ENCODE measurements around the gene ZNF679. TPM values are rescaled to one million over a fixed set of nuclear protein-coding genes. Genes with fewer than 3 reads are reported as not detected.

ZNF679 gene
- total RNA-seq, 1 experiment from 2014 or later = not detected

GRCh38 chr7:64308016-64308270 is 79.7 kb downstream of the ZNF679 start:
- CTCF ChIA-PET = no interaction called here
- DNase-seq (ENCODE audit: low read depth, low spot score) (no peak), ATAC-seq (no peak)
- RAD21 ChIA-PET (ENCODE audit: low non-redundant PET in 1 of 2, low total read pairs in 2 of 2, uncharacterized antibody in 2 of 2, unreplicated experiment in 2 of 2) = no interaction called here
- BruUV-seq (replicated peaks) = no TSS peak
- H3K9me3 ChIP-seq (ENCODE audit: control insufficient read depth in 1 of 2, insufficient read depth in 1 of 2, low read depth in 1 of 2, low read length in 2 of 2) = peaks cover 5 to 11% of the 10 kb centered on the region in 2 experiments; a peak in 2 of 4 replicates
- no peaks in the 10 kb centered on the region for H3K9me2 ChIP-seq (ENCODE audit: insufficient read depth)
- no peak overlapping the region for H3K4me2 ChIP-seq (ENCODE audit: low read length)
- intact Hi-C loops (cut with micrococcal nuclease) = no loop called here
- H4K20me1 ChIP-seq (ENCODE audit: insufficient read depth) = no peaks in the 10 kb centered on the region
- no peak overlapping the region for H3K27ac ChIP-seq (ENCODE audit: low read depth, low read length)
- H3K36me3 ChIP-seq (ENCODE audit: control insufficient read depth in 1 of 2, insufficient read depth in 2 of 2, low read length in 2 of 2) = no peaks in the 10 kb centered on the region
- H3K4me3 ChIP-seq (replicated peaks in 1 of 2; ENCODE audit: low read depth in 1 of 2, low read length in 2 of 2) = no peak overlapping the region
- no peaks in the 10 kb centered on the region for H3K4me1 ChIP-seq (ENCODE audit: control insufficient read depth in 1 of 2, insufficient read depth in 2 of 2, low read length in 2 of 2)
- POLR2A ChIA-PET = no interaction called here
- H3K9ac ChIP-seq (ENCODE audit: low read length) = no peak overlapping the region
- no peaks in the 10 kb centered on the region for H3K27me3 ChIP-seq (ENCODE audit: insufficient read depth, low read length)
- no peak overlapping the region for H2AFZ ChIP-seq (ENCODE audit: low read depth, low read length, poor library complexity, severe bottlenecking)
- TF ChIP-seq ZBTB33 (IDR thresholded peaks at IDR 0.05; ENCODE audit: extremely low read depth, insufficient replicate concordance, low read length) = no peak
- no peak for TF ChIP-seq CTCF (IDR thresholded peaks at IDR 0.05 in 2 of 3, conservative IDR thresholded peaks at IDR 0.05 in 1 of 3; ENCODE audit: borderline replicate concordance in 1 of 3, insufficient read depth in 1 of 3, low read depth in 2 of 3, low read length in 2 of 3)
- no peak for TF ChIP-seq ZFX (IDR thresholded peaks at IDR 0.05)
- no peak for TF ChIP-seq EZH2 (IDR thresholded peaks at IDR 0.05)
- no peak for TF ChIP-seq SP1 (IDR thresholded peaks at IDR 0.05; ENCODE audit: low read depth)
- TF ChIP-seq ZNF274 (IDR thresholded peaks at IDR 0.05; ENCODE audit: low read depth, low read length) = no peak
- TF ChIP-seq SIN3A (IDR thresholded peaks at IDR 0.05; ENCODE audit: low read depth) = no peak
- no peak for TF ChIP-seq MAX (IDR thresholded peaks at IDR 0.05)
- TF ChIP-seq RAD21 (IDR thresholded peaks at IDR 0.05; ENCODE audit: low read depth) = no peak
- TF ChIP-seq EZH2phosphoT487 (IDR thresholded peaks at IDR 0.05; ENCODE audit: borderline replicate concordance) = no peak
- no peak for TF ChIP-seq TCF7L2 (IDR thresholded peaks at IDR 0.05; ENCODE audit: borderline replicate concordance, extremely low read depth, insufficient read depth, insufficient read length)
- TF ChIP-seq ELF1 (IDR thresholded peaks at IDR 0.05; ENCODE audit: borderline replicate concordance, low read depth) = no peak
- no peak for TF ChIP-seq JUND (IDR thresholded peaks at IDR 0.05)
- H3K79me2 ChIP-seq (ENCODE audit: insufficient read depth, low read length) = no peaks in the 10 kb centered on the region

Data from HCT116 (cell line).